Spleen (tissue), 13 donors: ENCODE data around the gene CCDC70. TPM values are rescaled to one million over a fixed set of nuclear protein-coding genes. Genes with fewer than 3 reads are reported as not detected.
A peak's percentile ranks its signal among the peaks of the same experiment; 100 is the strongest.

Source experiments
- DNase-seq: peaks from one replicate; pipeline ENCODE4 v3.0.0-alpha.2; 2020
- H3K27ac ChIP-seq, 8 donors: fragments of 200-600 bp; sonication (generic) in 7 of 8; 1 replicate in 4 of 8; 2 replicates in 4 of 8; pipeline versions ENCODE4 v1.5.0 to v1.8.0; 2016 to 2021; ENCODE audit warnings: inconsistent platforms in 4 of 8, mild to moderate bottlenecking in 4 of 8, moderate library complexity in 1 of 8
- H3K27me3 ChIP-seq, 7 donors: fragments of 200-600 bp; sonication (generic) in 6 of 7; replicated peaks in 1 of 7; 1 replicate in 4 of 7; 2 replicates in 3 of 7; pipeline versions ENCODE4 v1.5.0 to v1.8.0; 2016 to 2021; ENCODE audit warnings: inconsistent platforms in 3 of 7, mild to moderate bottlenecking in 1 of 7
- H3K36me3 ChIP-seq, 6 donors: fragments of 200-600 bp; sonication (generic) in 5 of 6; 1 replicate in 4 of 6; 2 replicates in 2 of 6; pipeline versions ENCODE4 v1.5.0 to v1.8.0; 2016 to 2021; ENCODE audit warnings: inconsistent platforms in 2 of 6
- H3K4me1 ChIP-seq, 6 donors: fragments of 200-600 bp; sonication (generic) in 5 of 6; 1 replicate in 3 of 6; 2 replicates in 3 of 6; pipeline versions ENCODE4 v1.5.0 to v1.8.0; 2016 to 2021; ENCODE audit warnings: inconsistent platforms in 3 of 6
- H3K4me3 ChIP-seq, 8 donors: fragments of 200-600 bp; sonication (generic) in 7 of 8; 1 replicate in 4 of 8; 2 replicates in 4 of 8; pipeline versions ENCODE4 v1.5.0 to v1.8.0; 2016 to 2021; ENCODE audit warnings: inconsistent platforms in 4 of 8, mild to moderate bottlenecking in 4 of 8, moderate library complexity in 2 of 8
- H3K9me3 ChIP-seq, 8 donors: fragments of 200-600 bp; sonication (generic) in 7 of 8; 1 replicate in 4 of 8; 2 replicates in 4 of 8; pipeline versions ENCODE4 v1.5.0 to v1.8.0; 2016 to 2021; ENCODE audit warnings: inconsistent platforms in 4 of 8
- CTCF ChIP-seq, 11 experiments: fragments of 200-600 bp in 7 of 11; fragments of 450-650 bp in 4 of 11; sonication (generic) in 4 of 11; IDR thresholded peaks in 8 of 11; conservative IDR thresholded peaks in 3 of 11; 1 replicate in 7 of 11; 2 replicates in 4 of 11; pipeline versions ENCODE4 v1.4.0 to v1.8.0; 2016 to 2021; ENCODE audit warnings: antibody characterized with exemption in 11 of 11, inconsistent platforms in 4 of 11, mild to moderate bottlenecking in 1 of 11
- POLR2A ChIP-seq, 3 donors: fragments of 450-650 bp; IDR thresholded peaks; one replicate each; pipeline ENCODE4 v1.5.1; 2017; ENCODE audit warnings: antibody characterized with exemption in 3 of 3, mild to moderate bottlenecking in 1 of 3
- POLR2AphosphoS5 ChIP-seq, 3 donors: sonication (generic); formaldehyde crosslinking; IDR thresholded peaks; one replicate each; pipeline ENCODE4 v1.5.1; 2017; ENCODE audit warnings: antibody characterized with exemption in 3 of 3
- WGBS, 5 donors: extraction: QIAGEN DNeasy Blood & Tissue Kit in 3 of 5; methylation state at CpG; one replicate each; pipeline versions ENCODE4 v1.1.5 to v1.1.7; 2013 to 2018; 5-methylcytosine and 5-hydroxymethylcytosine counted together
- intact Hi-C: fragments of 100-400 bp; cut with DNase I; formaldehyde crosslinking; loops from one replicate; pipeline ENCODE4 v1.15.0; 2023; ENCODE audit warnings: low total_unique reads
- long read RNA-seq, 2 donors: transcript quantifications; one replicate each; lab custom pipeline, GENCODE V29; 2026
- polyA plus RNA-seq, 3 donors: library from polyadenylated mRNA; stranded (reverse); fragments of 200-250 nt; gene quantifications; one replicate each; pipeline ENCODE4 v1.2.1, GENCODE V29; 2013
- total RNA-seq, 7 donors: library from RNA; depleted of rRNA in 3 of 7; stranded (reverse); fragments of >200 nt in 3 of 7; fragmentation: NEBNext Ultra II Directional in 4 of 7; extraction: Animal tissue kit (Norgen Biotek cat#: 25700) in 4 of 7; gene quantifications; one replicate each; pipeline versions ENCODE4 v1.1.0 to v1.2.1, GENCODE V29; 2016 to 2021
- donor health status: healthy with polysubstance abuse.
- donor health status: DM: no; HTN: no; CAD: no; lungs with moderate emphysema.
- donor health status: DM: no; HTN: no; CAD: no.
- donor health status: Bipolar disorder and iron deficiency.
- donor health status: healthy.
- donor health status: DM: no; HTN: no; CAD: no.
- donor health status: DM: yes; HTN: yes; CAD: no.

Gene CCDC70
- total RNA-seq (not detected), polyA plus RNA-seq (not detected)
- long read RNA-seq, donor 1 = 0 reads
- long read RNA-seq, donor 2 = 0 reads

GRCh38 chr13:51861723-51862300 lies at the start of gene CCDC70:
Gene CCDC70, plus strand, starts transcription at chr13:51861969. Its CDS starts 3,443 bp downstream, at chr13:51865412.
- WGBS, 5 donors = 88 to 94% (median 90%) methylated on average over 5 of the region's 5 CpGs
- no peaks in the 10 kb centered on the region for H3K9me3 ChIP-seq
- DNase-seq = no peak
- no peaks in the 10 kb centered on the region for H3K4me1 ChIP-seq
- no peaks in the 10 kb centered on the region for H3K36me3 ChIP-seq
- intact Hi-C loops = no loop called here
- no peak within 1 kb of the TSS for H3K4me3 ChIP-seq
- TF ChIP-seq POLR2A (IDR thresholded peaks at IDR 0.05) = no peak
- no peak for TF ChIP-seq POLR2AphosphoS5 (IDR thresholded peaks at IDR 0.05)
- no peak for TF ChIP-seq CTCF (IDR thresholded peaks at IDR 0.05 in 8 of 11, conservative IDR thresholded peaks at IDR 0.05 in 3 of 11)
- no peak within 1 kb of the TSS for H3K27ac ChIP-seq
- no peaks in the 10 kb centered on the region for H3K27me3 ChIP-seq

- TF ChIP-seq POLR2AphosphoS5 (IDR thresholded peaks at IDR 0.05) (no peak), CTCF (IDR thresholded peaks at IDR 0.05 in 8 of 11, conservative IDR thresholded peaks at IDR 0.05 in 3 of 11) (no peak), POLR2A (IDR thresholded peaks at IDR 0.05) (no peak)
- Histone ChIP-seq H3K27ac (no peak overlapping the region), H3K9me3 (no peaks in the 10 kb centered on the region), H3K27me3 (no peaks in the 10 kb centered on the region), H3K4me3 (no peak overlapping the region), H3K4me1 (peaks cover 0 to 74% (median 33%) of the 10 kb centered on the region in 6 donors), H3K36me3 (no peaks in the 10 kb centered on the region)
- intact Hi-C loops = loop anchor here (10.0 kb wide), 1 partner anchor 311 kb away; the partner anchor contains the start of gene NEK5
- 91 to 100% (median 95%) methylated on average over 2 of the region's 2 CpGs for WGBS, 5 donors
- no peak for DNase-seq
Measured at GRCh38 chr13:51814071-51814470, 47.7 kb upstream of the CCDC70 start.

- no peak for DNase-seq
- H3K27me3 ChIP-seq = no peaks in the 10 kb centered on the region
- intact Hi-C loops = loop anchor here (10.0 kb wide), 1 partner anchor 310 kb away; the partner anchor contains the start of gene NEK5
- no peak for TF ChIP-seq POLR2A (IDR thresholded peaks at IDR 0.05)
- peak in 1 of 3 donors; percentile 38 for TF ChIP-seq POLR2AphosphoS5 (IDR thresholded peaks at IDR 0.05)
- TF ChIP-seq CTCF (IDR thresholded peaks at IDR 0.05 in 8 of 11, conservative IDR thresholded peaks at IDR 0.05 in 3 of 11) = peak; percentile 79 to 96 (median 92)
- peak overlapping the region in 4 of 8 donors; percentile 4 to 57 (median 16) for H3K4me3 ChIP-seq
- H3K36me3 ChIP-seq = no peaks in the 10 kb centered on the region
- H3K4me1 ChIP-seq = peaks cover 0 to 84% (median 40%) of the 10 kb centered on the region in 6 donors
- peak overlapping the region in 5 of 8 donors; percentile 17 to 63 (median 56) for H3K27ac ChIP-seq
- 28 to 32% (median 28%) methylated on average over 13 of the region's 13 CpGs for WGBS, 5 donors
- H3K9me3 ChIP-seq = no peaks in the 10 kb centered on the region
Measured at GRCh38 chr13:51814825-51815650, 46.7 kb upstream of the CCDC70 start.

GRCh38 chr13:51815848-51816247 lies 45.9 kb upstream of the CCDC70 start:
- Histone ChIP-seq H3K36me3 (no peaks in the 10 kb centered on the region), H3K27me3 (no peaks in the 10 kb centered on the region), H3K27ac (peak overlapping the region in 2 of 8 donors; percentile 56 to 63), H3K4me3 (no peak overlapping the region), H3K9me3 (no peaks in the 10 kb centered on the region), H3K4me1 (peaks cover 0 to 90% (median 44%) of the 10 kb centered on the region in 6 donors)
- no peak for TF ChIP-seq POLR2A (IDR thresholded peaks at IDR 0.05)
- no peak for TF ChIP-seq POLR2AphosphoS5 (IDR thresholded peaks at IDR 0.05)
- TF ChIP-seq CTCF (IDR thresholded peaks at IDR 0.05 in 8 of 11, conservative IDR thresholded peaks at IDR 0.05 in 3 of 11) = no peak
- intact Hi-C loops = loop anchor here (10.0 kb wide), 1 partner anchor 309 kb away; the partner anchor contains the start of gene NEK5
- no peak for DNase-seq
- 86 to 93% (median 88%) methylated on average over 11 of the region's 11 CpGs for WGBS, 5 donors
